ENCODE data around the gene DRC3.

The DRC3 gene

GRCh38 chr17:18041776-18042175, 69.1 kb downstream of the DRC3 start:
- no peak for DNase-seq (ENCODE audit: low read depth in 2 of 3, low spot score in 2 of 3)

- no peak for DNase-seq (ENCODE audit: low read depth in 2 of 3, low spot score in 2 of 3)
Measured at GRCh38 chr17:18042983-18043382, 70.3 kb downstream of the DRC3 start.

GRCh38 chr17:18043491-18043890, 70.8 kb downstream of the DRC3 start:
- no peak for DNase-seq (ENCODE audit: low read depth in 2 of 3, low spot score in 2 of 3)

GRCh38 chr17:18044609-18045008, 71.9 kb downstream of the DRC3 start:
- no peak for DNase-seq (ENCODE audit: low read depth in 2 of 3, low spot score in 2 of 3)

GRCh38 chr17:18045691-18046350, 73.2 kb downstream of the DRC3 start:
- DNase-seq (ENCODE audit: low read depth in 2 of 3, low spot score in 2 of 3): no peak

- DNase-seq (ENCODE audit: low read depth in 2 of 3, low spot score in 2 of 3): no peak
Measured at GRCh38 chr17:18055597-18055996, 82.9 kb downstream of the DRC3 start.

- DNase-seq (ENCODE audit: low read depth in 2 of 3, low spot score in 2 of 3): no peak
Measured at GRCh38 chr17:18056214-18056613, 83.6 kb downstream of the DRC3 start.

- no peak for DNase-seq (ENCODE audit: low read depth in 2 of 3, low spot score in 2 of 3)
Measured at GRCh38 chr17:18059283-18059682, 86.6 kb downstream of the DRC3 start.

- DNase-seq (ENCODE audit: low read depth in 2 of 3, low spot score in 2 of 3): no peak
Measured at GRCh38 chr17:18064053-18064452, 91.4 kb downstream of the DRC3 start.

GRCh38 chr17:18065546-18065945, 92.9 kb downstream of the DRC3 start:
- no peak for DNase-seq (ENCODE audit: low read depth in 2 of 3, low spot score in 2 of 3)

Data from activated CD8-positive, alpha-beta memory T cell treated with anti-CD3 and anti-CD28 coated beads for 48 hours (primary cell).